ENCODE results near the gene KHNYN.
"Not testable (repeated sequence)": the region's sequence is repeated elsewhere in the genome, so short reads cannot be mapped to it uniquely, and the experiment has no call there.

Gene KHNYN

DNA sequence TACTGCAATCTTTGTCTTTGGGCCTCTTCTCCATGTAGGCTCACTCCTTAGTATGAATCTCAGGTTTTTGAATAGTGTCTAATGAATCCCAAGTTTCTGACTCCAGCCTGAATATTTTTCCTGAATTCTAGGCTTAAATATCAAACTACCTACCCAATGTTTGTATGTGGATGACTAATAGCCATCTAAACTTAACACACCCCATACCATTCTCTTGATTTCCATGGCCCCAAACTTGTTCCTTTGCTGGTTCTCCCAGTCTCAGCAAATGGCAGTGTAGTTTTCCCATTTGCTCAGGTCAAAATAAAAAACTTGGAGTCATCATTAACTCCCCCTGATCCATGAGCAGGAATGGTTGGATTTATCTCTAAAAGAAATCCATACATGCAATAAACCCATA is 31.6 kb downstream of the KHNYN start:
- H3K27ac Mint-ChIP-seq: no peak overlapping the region
- ATAC-seq (no peak), DNase-seq (no peak)
- H3K27me3 Mint-ChIP-seq: no peaks in the 10 kb centered on the region
- no peak overlapping the region for H3K4me3 Mint-ChIP-seq
- H3K4me1 Mint-ChIP-seq: peaks cover 35% of the 10 kb centered on the region
- peaks cover 0 to 7% of the 10 kb centered on the region in 2 donors for H3K9me3 Mint-ChIP-seq

DNA sequence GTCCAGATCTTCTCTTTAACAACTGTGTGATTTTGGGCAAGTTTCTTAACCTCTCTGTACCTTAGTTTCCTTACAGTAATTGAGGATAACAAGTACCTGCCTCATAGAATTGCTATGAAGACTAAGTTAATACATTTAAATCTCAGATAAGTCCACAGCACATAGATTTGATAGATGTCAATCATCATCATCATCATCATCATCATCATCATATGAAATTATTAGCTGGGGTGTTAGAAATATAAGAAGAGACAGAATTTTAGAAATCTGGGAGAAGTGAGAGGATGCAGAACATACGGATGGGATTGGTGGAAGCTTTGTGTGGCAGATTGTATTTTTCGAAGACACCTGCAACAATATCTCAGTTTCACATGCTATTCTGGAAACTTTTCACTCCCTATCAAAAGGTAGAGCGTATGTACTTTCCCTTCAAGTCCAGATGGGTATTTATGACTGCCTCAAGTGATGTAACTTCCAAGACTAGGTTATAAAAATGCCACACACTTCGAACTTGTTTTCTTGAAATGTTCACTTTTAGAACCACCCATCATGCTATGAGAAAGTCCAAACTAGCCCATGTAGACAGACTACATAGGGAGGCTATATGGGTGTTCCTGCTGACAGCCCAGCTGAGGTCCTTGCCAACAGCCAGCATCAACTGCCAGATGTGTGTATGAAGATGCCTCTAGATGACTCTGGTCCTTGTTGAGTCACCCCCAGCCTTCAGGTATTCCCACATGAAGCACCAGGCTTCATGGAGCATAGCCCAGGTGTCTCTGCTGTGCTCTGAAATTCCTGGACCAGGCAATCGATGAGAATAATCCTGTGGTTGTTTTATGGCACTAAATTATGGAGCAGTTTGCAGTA is 33.5 kb downstream of the KHNYN start:
- no peaks in the 10 kb centered on the region for H3K9me3 Mint-ChIP-seq
- H3K27me3 Mint-ChIP-seq: no peaks in the 10 kb centered on the region
- DNase-seq (no peak), ATAC-seq (no peak)
- peaks cover 36% of the 10 kb centered on the region for H3K4me1 Mint-ChIP-seq
- no peak overlapping the region for H3K4me3 Mint-ChIP-seq
- peak overlapping the region; percentile 27 to 92 for H3K27ac Mint-ChIP-seq

DNA sequence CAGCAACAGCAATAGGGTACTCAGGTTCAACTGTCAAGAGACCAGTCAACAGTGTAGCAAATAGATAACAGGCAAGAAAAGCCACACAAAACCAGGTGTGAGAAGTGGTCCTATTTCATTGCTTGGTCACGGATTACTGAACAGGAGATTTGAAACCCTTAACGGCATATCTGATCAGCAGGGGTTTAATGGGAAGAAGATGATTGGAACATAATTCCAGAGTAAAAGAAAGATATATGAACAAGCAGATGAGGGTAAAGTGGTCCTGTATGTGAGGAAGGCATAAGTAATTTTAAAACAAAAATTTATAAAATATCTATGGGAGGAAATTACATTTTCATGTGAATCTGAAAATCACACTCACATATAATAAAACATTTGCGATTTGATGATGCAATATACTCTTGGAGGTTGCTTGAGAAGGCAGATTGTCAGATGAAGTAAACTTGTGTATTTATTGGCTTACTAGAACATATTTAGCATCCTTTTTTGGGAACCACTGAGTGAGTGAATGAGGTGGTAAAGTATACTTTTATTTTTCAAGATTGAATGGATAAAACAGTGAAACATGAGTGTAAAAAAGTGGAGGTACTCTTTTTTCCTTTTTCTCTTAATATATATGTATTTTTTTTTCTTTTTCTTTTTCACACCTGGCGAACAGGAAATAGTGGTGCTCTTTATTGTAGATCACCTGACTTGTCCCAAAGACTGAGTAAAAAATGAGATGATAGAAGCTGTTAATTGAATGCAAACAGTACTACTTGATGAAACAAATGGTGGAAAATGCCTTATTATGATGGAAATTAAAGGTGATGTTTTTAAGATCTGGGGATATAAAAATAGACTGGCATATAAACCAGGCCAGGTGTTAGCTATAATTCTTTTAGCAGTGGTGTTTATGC is 34.4 kb downstream of the KHNYN start:
- no peaks in the 10 kb centered on the region for H3K9me3 Mint-ChIP-seq
- peak overlapping the region; percentile 27 to 92 for H3K27ac Mint-ChIP-seq

DNA sequence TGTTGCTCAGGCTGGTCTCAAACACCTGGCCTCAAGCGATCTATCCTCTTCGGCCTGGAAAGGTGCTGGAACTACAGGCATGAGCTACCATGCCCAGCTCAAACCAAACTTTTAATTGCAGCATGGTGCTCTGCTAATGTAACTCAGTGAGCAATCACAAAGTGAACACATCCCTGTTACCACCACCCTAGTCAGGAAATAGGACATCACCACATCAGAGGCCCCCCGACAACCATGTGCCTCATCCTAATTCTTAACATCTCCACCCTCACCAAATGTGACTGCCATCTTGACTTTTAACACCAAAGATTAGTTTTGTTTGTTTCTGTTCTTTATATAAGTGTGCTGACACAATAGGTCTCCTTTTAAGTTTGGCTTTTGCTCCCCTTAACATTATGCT is 35.6 kb downstream of the KHNYN start:
- no peak overlapping the region for H3K27ac Mint-ChIP-seq

More for the DNA sequence above, 34.4 kb downstream of the KHNYN start:
- peaks cover 36% of the 10 kb centered on the region for H3K4me1 Mint-ChIP-seq
- H3K27me3 Mint-ChIP-seq: no peaks in the 10 kb centered on the region
- DNase-seq (no peak), ATAC-seq (no peak)
- H3K4me3 Mint-ChIP-seq: peak overlapping the region in 1 of 2 donors; percentile 52

DNA sequence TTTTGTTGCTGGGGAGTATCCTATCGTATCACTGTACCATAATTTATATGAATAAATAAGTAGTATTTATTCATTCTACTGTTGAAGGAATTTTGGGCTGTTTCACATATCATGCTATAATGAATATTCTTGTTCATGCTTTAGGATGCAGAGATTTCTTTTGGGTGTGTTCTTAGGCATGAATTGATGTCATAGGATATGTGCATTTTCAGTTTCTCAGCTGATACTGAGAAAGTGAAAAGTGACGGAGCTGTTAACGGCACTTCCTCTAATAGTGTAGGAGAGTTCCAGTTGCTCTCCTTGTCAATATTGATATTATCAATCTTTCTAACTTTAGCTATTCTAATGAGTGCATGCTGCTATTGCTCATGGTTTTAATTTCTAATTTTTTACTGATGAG is 36.1 kb downstream of the KHNYN start:
- Mint-ChIP-seq H3K4me1 (peaks cover 36% of the 10 kb centered on the region), H3K9me3 (peaks cover 0 to 5% of the 10 kb centered on the region in 2 donors), H3K27ac (no peak overlapping the region), H3K4me3 (no peak overlapping the region), H3K27me3 (no peaks in the 10 kb centered on the region)
- ATAC-seq (no peak), DNase-seq (no peak)

More for the DNA sequence above, 35.6 kb downstream of the KHNYN start:
- no peaks in the 10 kb centered on the region for H3K27me3 Mint-ChIP-seq
- H3K4me1 Mint-ChIP-seq: peaks cover 36% of the 10 kb centered on the region
- DNase-seq (no peak), ATAC-seq (no peak)
- peak overlapping the region in 1 of 2 donors; percentile 34 for H3K4me3 Mint-ChIP-seq
- peaks cover 0 to under 1% of the 10 kb centered on the region in 2 donors for H3K9me3 Mint-ChIP-seq

DNA sequence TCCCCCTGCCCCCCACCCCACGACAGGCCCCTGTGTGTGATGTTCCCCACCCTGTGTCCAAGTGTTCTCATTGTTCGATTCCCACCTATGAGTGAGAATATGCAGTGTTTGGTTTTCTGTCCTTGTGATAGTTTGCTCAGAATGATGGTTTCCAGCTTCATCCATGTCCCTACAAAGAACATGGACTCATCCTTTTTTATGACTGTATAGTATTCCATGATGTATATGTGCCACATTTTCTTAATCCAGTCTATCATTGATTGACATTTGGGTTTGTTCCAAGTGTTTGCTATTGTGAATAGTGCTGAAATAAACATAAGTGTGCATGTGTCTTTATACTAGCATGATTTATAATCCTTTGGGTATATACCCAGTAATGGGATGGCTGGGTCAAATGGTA is 40.7 kb downstream of the KHNYN start:
- H3K4me1 Mint-ChIP-seq, H3K4me3 Mint-ChIP-seq, H3K27ac Mint-ChIP-seq, H3K9me3 Mint-ChIP-seq, ATAC-seq, DNase-seq, H3K27me3 Mint-ChIP-seq: not testable (repeated sequence)

DNA sequence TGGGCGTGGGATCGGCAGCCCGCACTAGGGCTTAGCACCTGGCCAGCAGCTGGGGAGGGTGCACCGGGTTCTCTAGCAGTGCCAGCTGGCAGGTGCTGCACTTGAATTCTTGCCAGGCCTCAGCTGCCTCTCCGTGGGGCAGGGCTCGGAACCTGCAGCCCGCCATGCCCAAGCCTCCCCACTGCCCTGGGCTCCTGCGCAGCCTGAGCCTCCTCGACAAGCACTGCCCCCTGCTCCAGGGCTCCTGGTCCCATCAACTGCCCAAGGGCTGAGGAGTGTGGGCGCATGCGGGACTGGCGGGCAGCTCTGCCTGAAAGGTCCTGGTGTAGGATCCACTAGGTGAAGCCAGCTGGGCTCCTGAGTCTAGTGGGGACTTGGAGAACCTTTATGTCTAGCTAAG is 43.5 kb downstream of the KHNYN start:
- no peaks in the 10 kb centered on the region for H3K27me3 Mint-ChIP-seq
- no peak overlapping the region for H3K4me3 Mint-ChIP-seq
- H3K27ac Mint-ChIP-seq: no peak overlapping the region
- peaks cover 5 to 9% of the 10 kb centered on the region in 2 donors for H3K9me3 Mint-ChIP-seq
- DNase-seq (no peak), ATAC-seq (no peak)
- H3K4me1 Mint-ChIP-seq: no peaks in the 10 kb centered on the region

- Mint-ChIP-seq H3K27ac (no peak overlapping the region), H3K4me1 (no peaks in the 10 kb centered on the region), H3K9me3 (peaks cover 5 to 16% of the 10 kb centered on the region in 2 donors), H3K27me3 (no peaks in the 10 kb centered on the region), H3K4me3 (no peak overlapping the region)
- no peak for ATAC-seq
- no peak for DNase-seq
Observed at GRCh38 chr14:24475261-24475660, 45.5 kb downstream of the KHNYN start.

DNA sequence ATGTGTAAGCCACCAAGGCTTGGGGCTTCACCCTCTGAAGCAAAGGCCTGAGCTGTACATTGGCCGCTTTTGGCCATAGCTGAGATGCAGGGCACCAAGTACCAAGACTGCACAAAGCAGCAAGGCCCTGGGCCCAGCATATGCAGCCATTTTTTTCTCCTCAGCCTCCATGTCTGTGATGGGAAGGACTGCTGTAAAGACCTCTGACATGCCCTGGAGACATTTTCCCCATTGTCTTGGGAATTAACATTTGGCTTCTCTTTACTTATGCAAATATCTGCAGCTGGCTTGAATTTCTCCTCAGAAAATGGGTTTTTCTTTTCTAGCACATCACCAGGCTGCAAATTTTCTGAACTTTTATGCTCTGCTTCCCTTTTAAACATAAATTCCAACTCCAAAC is 50.2 kb downstream of the KHNYN start:
- not testable (repeated sequence) for H3K27me3 Mint-ChIP-seq, DNase-seq, H3K4me3 Mint-ChIP-seq, H3K27ac Mint-ChIP-seq, ATAC-seq, H3K9me3 Mint-ChIP-seq
- H3K4me1 Mint-ChIP-seq: peaks cover 31% of the 10 kb centered on the region

- peak overlapping the region; percentile 60 to 91 for H3K27ac Mint-ChIP-seq
- no peaks in the 10 kb centered on the region for H3K27me3 Mint-ChIP-seq
- H3K4me1 Mint-ChIP-seq: peaks cover 31% of the 10 kb centered on the region
- H3K4me3 Mint-ChIP-seq: peak overlapping the region; percentile 69 to 73
- peaks cover 0 to 8% of the 10 kb centered on the region in 2 donors for H3K9me3 Mint-ChIP-seq
- DNase-seq (peak; percentile 58 to 63), ATAC-seq (peak; percentile 83)
Observed at GRCh38 chr14:24481622-24482324, 52.0 kb downstream of the KHNYN start.

- not testable (repeated sequence) for ATAC-seq, H3K4me3 Mint-ChIP-seq, H3K27me3 Mint-ChIP-seq, H3K27ac Mint-ChIP-seq, DNase-seq, H3K9me3 Mint-ChIP-seq
- H3K4me1 Mint-ChIP-seq: peaks cover 31% of the 10 kb centered on the region
Observed at GRCh38 chr14:24482699-24483303, 53.0 kb downstream of the KHNYN start.

DNA sequence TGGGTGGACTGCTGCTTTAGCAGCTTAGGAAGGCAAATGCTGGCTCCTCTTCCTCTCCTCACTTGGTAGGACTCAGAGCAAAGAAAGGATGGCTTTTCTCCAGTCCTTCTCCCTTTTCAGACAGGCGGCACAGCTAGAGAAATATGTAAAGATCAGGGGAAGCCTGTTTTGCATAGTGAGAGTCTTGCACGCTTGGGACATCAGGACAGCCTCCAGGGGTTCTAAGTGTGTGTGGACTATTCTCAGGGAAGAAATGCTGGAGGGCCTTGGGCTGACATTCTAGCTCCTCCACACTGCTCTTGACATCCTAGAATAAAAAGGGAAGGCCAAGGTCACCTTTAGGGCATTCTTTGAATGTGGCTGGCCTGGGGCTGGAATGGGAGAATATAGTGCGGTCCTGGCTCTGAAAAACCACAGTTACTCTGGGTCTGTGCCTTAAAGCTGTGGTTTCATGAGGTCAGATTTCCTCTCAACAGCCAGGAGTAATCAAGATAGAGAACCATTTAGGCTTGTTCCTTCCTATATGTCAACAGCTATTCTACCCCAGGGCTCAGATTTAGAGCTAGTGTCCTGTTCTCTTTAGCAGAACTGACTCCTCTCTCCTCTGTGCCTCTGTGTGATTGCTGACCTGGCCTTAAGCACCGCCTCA is 54.0 kb downstream of the KHNYN start:
- Mint-ChIP-seq H3K27ac (peak overlapping the region in 1 of 2 donors; percentile 93), H3K27me3 (no peaks in the 10 kb centered on the region), H3K4me1 (peaks cover 31% of the 10 kb centered on the region), H3K4me3 (no peak overlapping the region), H3K9me3 (peaks cover 0 to 5% of the 10 kb centered on the region in 2 donors)
- no peak for DNase-seq
- peak; percentile 61 for ATAC-seq
